GM12878 (cell line): ENCODE data around the gene NPDC1. TPM values are rescaled to one million over a fixed set of nuclear protein-coding genes. Genes with fewer than 3 reads are reported as not detected.

Experiments
- ATAC-seq: fragments of 200-7000 bp; cut with Tn5 transposase; 3 replicates; pipeline ENCODE4 v1.9.1; 2020; ENCODE audit warnings: mild to moderate bottlenecking, moderate library complexity
- BruUV-seq: library from RNA; stranded (reverse); fragments of 400-500 nt; replicated peaks from 2 replicates; lab custom pipeline; 2021; lab: Mats Ljungman, UMichigan
- CTCF ChIA-PET: fragments of 300-600 bp; sonication (Branson Sonifier 250); formaldehyde crosslinking; extraction: SDS; loops from one replicate; lab custom pipeline; 2021; ENCODE audit warnings: inconsistent platforms; lab: Yijun Ruan, JAX
- POLR2A ChIA-PET: fragments of 350-600 bp; formaldehyde crosslinking; extraction: SDS; loops from one replicate; lab custom pipeline; 2021; ENCODE audit warnings: inconsistent platforms; lab: Charles Lee
- RAD21 ChIA-PET: fragments of 300-600 bp; sonication (Branson Sonifier 250); formaldehyde crosslinking; loops from one replicate; lab custom pipeline; 2023; ENCODE audit warnings: antibody characterized with exemption; ENCODE audit not compliant: unreplicated experiment; lab: Charles Lee
- SMC1A ChIA-PET: fragments of 300-600 bp; sonication (Branson Sonifier 250); formaldehyde crosslinking; loops from one replicate; lab custom pipeline; 2023; ENCODE audit not compliant: unreplicated experiment, uncharacterized antibody; lab: Charles Lee
- DNase-seq: peaks from one replicate; pipeline ENCODE4 v3.0.0-alpha.2; 2011; ENCODE audit warnings: low read depth, low spot score
- FAIRE-seq: peaks from 3 replicates; lab custom pipeline; 2011; peaks lifted over from hg19 to GRCh38; lab: Jason Lieb, UNC
- H2AFZ ChIP-seq: 2 replicates; pipeline ENCODE4 v1.6.0; 2011; ENCODE audit warnings: low read depth, low read length, control low read depth; ENCODE audit not compliant: control insufficient read depth
- H3K27ac ChIP-seq: 2 replicates; pipeline ENCODE4 v1.5.1; 2011; ENCODE audit warnings: control low read depth; ENCODE audit not compliant: control insufficient read depth, insufficient read depth
- H3K27me3 ChIP-seq, 2 experiments: replicated peaks in 1 of 2; 2 replicates each; pipeline versions ENCODE4 v1.6.0 to v1.6.1; 2011; ENCODE audit warnings: low read length in 1 of 2; ENCODE audit not compliant: control insufficient read depth in 2 of 2, insufficient read depth in 2 of 2
- H3K36me3 ChIP-seq, 2 experiments: 2 replicates each; pipeline ENCODE4 v1.5.1; 2011; ENCODE audit warnings: low read length in 1 of 2; ENCODE audit not compliant: control insufficient read depth in 2 of 2, insufficient read depth in 2 of 2
- H3K4me1 ChIP-seq: 2 replicates; pipeline ENCODE4 v1.6.1; 2011; ENCODE audit warnings: mild to moderate bottlenecking, low read length, moderate library complexity, mixed read lengths; ENCODE audit not compliant: control insufficient read depth, insufficient read depth
- H3K4me2 ChIP-seq: 2 replicates; pipeline ENCODE4 v1.6.0; 2011; ENCODE audit warnings: control low read depth; ENCODE audit not compliant: control insufficient read depth, insufficient read depth
- H3K4me3 ChIP-seq: fragments of 200-600 bp; sonication (generic); 2 replicates; pipeline ENCODE4 v1.5.1; 2016
- H3K79me2 ChIP-seq: 2 replicates; pipeline ENCODE4 v1.6.0; 2011; ENCODE audit warnings: low read length; ENCODE audit not compliant: control insufficient read depth, insufficient read depth
- H3K9ac ChIP-seq: 2 replicates; pipeline ENCODE4 v1.8.0; 2011; ENCODE audit warnings: low read length, control low read depth, mixed read lengths; ENCODE audit not compliant: control insufficient read depth, insufficient read depth
- H3K9me3 ChIP-seq: replicated peaks from 3 replicates; pipeline ENCODE4 v1.5.1; 2011; ENCODE audit warnings: mild to moderate bottlenecking, low read length; ENCODE audit not compliant: control insufficient read depth, insufficient read depth
- H4K20me1 ChIP-seq: 2 replicates; pipeline ENCODE4 v1.6.0; 2011; ENCODE audit not compliant: control insufficient read depth, insufficient read depth
- BHLHE40 ChIP-seq, 2 experiments: fragments of 450-650 bp in 1 of 2; IDR thresholded peaks; 2 replicates each; pipeline ENCODE4 v1.6.1; 2011 to 2017; ENCODE audit warnings: low read depth in 2 of 2, borderline replicate concordance in 1 of 2, improper control_type of control experiment in 1 of 2, low read length in 1 of 2, mild to moderate bottlenecking in 1 of 2
- CEBPB ChIP-seq, 2 experiments: fragments of 150-350 bp in 1 of 2; IDR thresholded peaks; 2 replicates each; pipeline ENCODE4 v1.6.1; 2012 to 2014; ENCODE audit warnings: low read depth in 2 of 2, low read length in 2 of 2, borderline replicate concordance in 1 of 2, inconsistent platforms in 1 of 2
- CHD1 ChIP-seq: IDR thresholded peaks from 2 replicates; pipeline ENCODE4 v1.6.1; 2012; ENCODE audit warnings: low read depth, low read length, improper control_type of control experiment
- CHD2 ChIP-seq: IDR thresholded peaks from 2 replicates; pipeline ENCODE4 v1.6.1; 2011; ENCODE audit warnings: low read depth, low read length, improper control_type of control experiment, borderline replicate concordance
- MYC ChIP-seq: IDR thresholded peaks from 2 replicates; pipeline ENCODE4 v1.6.1; 2011; ENCODE audit warnings: mild to moderate bottlenecking, low read length, moderate library complexity, inconsistent platforms; ENCODE audit not compliant: insufficient read depth, insufficient replicate concordance, insufficient read length, severe bottlenecking
- RFX5 ChIP-seq: IDR thresholded peaks from 2 replicates; pipeline ENCODE4 v1.6.1; 2011; ENCODE audit warnings: low read depth, low read length, improper control_type of control experiment
- SREBF1 ChIP-seq: IDR thresholded peaks from 2 replicates; pipeline ENCODE4 v1.6.1; 2012; ENCODE audit warnings: mild to moderate bottlenecking, low read length
- WGBS: methylation state at CpG from one replicate; pipeline ENCODE4 v1.1.6; 2016; ENCODE audit warnings: low lambda C conversion rate; ENCODE audit not compliant: insufficient replicate concordance, insufficient coverage; ENCODE audit errors: missing lambda C conversion rate; 5-methylcytosine and 5-hydroxymethylcytosine counted together
- in situ Hi-C: fragments of 300-500 bp; cut with MboI; formaldehyde crosslinking; loops from 9 replicates; pipeline ENCODE4 v1.14.3; 2018; ENCODE audit warnings: mixed read lengths
- intact Hi-C: fragments of 100-400 bp; cut with micrococcal nuclease; formaldehyde crosslinking; loops from one replicate; pipeline ENCODE4 v1.14.2; 2022; ENCODE audit not compliant: unreplicated experiment
- polyA plus RNA-seq, 11 experiments: library from polyadenylated mRNA; depleted of rRNA in 4 of 11; unstranded in 6 of 11; stranded (reverse) in 5 of 11; fragments of >200 nt; fragmentation: Nextera tagmentation in 4 of 11; fragmentation: Illumina TruSeq in 1 of 11; extraction: Ambion mirVana in 4 of 11; extraction: Trizol in 1 of 11; gene quantifications; 1 replicate in 1 of 11; 2 replicates in 10 of 11; pipeline versions ENCODE4 v1.2.1 to v1.2.3, GENCODE V29; 2011 to 2016; ENCODE audit warnings: inconsistent platforms in 2 of 11, missing spikeins in 2 of 11, low read depth in 1 of 11
- total RNA-seq, 4 experiments: library from RNA; depleted of rRNA in 3 of 4; stranded (reverse); fragments of >200 nt in 3 of 4; fragmentation: Illumina TruSeq in 1 of 4; extraction: Trizol in 1 of 4; gene quantifications; 2 replicates each; pipeline versions ENCODE4 v1.2.1 to v1.2.3, GENCODE V29; 2013 to 2021
- TF ChIP-seq, protein P1 (sequence below): fragments of 450-650 bp; IDR thresholded peaks from 2 replicates; pipeline ENCODE4 v1.6.1; 2017; ENCODE audit warnings: antibody characterized with exemption, mild to moderate bottlenecking, moderate library complexity

Gene NPDC1
- total and polyA plus RNA-seq, 10 of the 15 experiments (the other 5 are each of a cell fraction or from before 2014, with no cell fraction given) = 0.04 to 1.7 (median 0.77) TPM; not detected in 2

DNA sequence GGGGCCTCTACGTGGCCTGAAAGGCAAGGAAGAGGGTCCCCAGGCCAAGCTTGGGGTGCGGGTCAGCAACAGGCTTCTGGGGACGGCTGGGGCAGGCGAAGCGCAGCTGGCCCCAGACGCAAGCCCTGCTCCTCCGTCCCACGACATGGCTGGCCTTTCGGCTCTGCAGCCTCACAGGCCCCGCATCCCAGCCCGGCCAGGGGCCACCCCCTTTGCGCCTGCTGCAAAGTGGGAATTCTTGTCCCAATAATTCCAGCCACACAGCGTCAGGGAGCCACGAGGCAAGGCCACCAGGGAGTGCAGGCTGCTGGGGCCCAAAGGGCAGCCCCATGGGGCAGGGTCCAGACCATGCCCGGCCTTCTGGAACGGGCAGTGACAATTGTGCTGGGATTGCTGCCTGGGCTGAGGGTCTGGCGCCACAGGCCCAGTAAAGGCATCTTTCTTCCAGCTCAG is 9.0 kb upstream of the NPDC1 start:
- Histone ChIP-seq H3K9ac (no peak overlapping the region), H3K36me3 (no peaks in the 10 kb centered on the region), H3K27ac (no peak overlapping the region), H3K9me3 (no peaks in the 10 kb centered on the region), H3K4me1 (no peaks in the 10 kb centered on the region), H3K79me2 (no peaks in the 10 kb centered on the region), H3K4me3 (no peak overlapping the region), H3K27me3 (peaks cover 6 to 13% of the 10 kb centered on the region in 2 experiments; a peak in 3 of 4 replicates), H3K4me2 (no peak overlapping the region), H4K20me1 (no peaks in the 10 kb centered on the region), H2AFZ (no peak overlapping the region)
- DNase-seq (no peak), ATAC-seq (no peak), FAIRE-seq (no peak)
- ChIA-PET RAD21 (no interaction called here), POLR2A (no interaction called here), SMC1A (no interaction called here), CTCF (interaction anchor here (1.1 to 1.5 kb wide), 2 partner anchors 8 to 9 kb away, joined by 3 to 6 read pairs; no protein-coding TSS in a partner anchor)
- in situ Hi-C loops = no loop called here
- TF ChIP-seq RFX5 = no peak
- no peak for TF ChIP-seq SREBF1
- 76% methylated on average over 17 of the region's 17 CpGs for WGBS
- intact Hi-C loops = no loop called here
- BruUV-seq = no TSS peak

DNA sequence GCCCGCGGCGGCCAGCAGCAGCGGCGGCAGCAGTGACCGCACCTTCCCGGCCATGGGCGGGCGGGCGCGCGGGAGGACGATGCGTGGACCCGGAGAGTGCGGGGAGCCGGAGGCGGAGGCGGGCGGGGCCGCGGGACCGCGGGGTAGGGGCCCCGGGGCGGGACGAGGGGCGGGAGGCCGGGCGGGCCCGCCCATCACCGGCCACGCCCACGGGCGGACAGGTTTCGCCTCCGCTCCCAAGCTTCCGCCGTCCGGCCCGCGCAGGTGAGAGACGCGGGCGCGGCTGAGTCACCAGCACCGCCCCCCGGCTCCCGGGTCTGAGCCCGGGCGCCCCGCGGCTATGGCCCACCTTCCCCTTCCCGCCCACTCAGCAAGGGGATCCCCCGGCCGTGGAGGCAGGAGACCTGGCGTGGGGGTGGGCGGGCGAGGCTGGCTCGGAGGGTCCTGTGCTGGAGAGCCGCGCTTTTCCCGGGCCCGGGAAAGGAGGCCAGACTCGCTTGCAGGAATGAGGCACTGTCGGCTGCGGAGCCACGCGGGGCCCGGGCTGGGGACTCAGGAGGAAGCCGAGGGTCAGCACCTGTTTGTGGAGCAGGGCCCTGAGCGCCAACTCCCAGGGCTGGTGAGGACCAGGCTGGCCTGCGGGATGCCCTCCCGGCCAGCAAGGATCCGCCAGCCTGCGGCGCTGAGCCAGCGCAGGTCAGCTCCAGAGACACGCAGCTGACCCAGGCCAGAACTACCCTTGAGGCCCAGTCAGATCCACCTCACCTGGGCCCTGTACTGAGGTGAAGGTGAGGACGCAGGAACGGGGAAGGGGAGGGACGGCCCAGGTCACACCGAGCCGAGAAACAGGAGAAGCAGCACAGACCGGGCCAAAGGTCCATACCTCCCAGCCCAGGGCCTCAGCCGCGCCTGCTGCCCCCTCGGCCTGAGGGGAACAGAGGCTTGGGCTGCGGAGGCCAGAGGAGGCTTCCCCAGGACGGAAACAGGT is 8.3 kb upstream of the NPDC1 start, which contains the start of gene ENTPD2:
TSS of gene ENTPD2 (minus strand) at position 118 of the 988 bp plus-strand sequence. CDS start at position 54, 64 bp downstream.
- WGBS = 52% methylated on average over 40 of the region's 90 CpGs
- no peak within 1 kb of the TSS for H2AFZ ChIP-seq
- intact Hi-C loops = no loop called here
- no peaks in the 10 kb centered on the region for H3K79me2 ChIP-seq
- CTCF ChIA-PET = no interaction called here
- SMC1A ChIA-PET = no interaction called here
- peak within 1 kb of the TSS; percentile 13; the same call in 1 of the 2 replicates for H3K4me2 ChIP-seq
- no peak for DNase-seq
- H3K27me3 ChIP-seq = peaks cover 10 to 16% of the 10 kb centered on the region in 2 experiments; a peak in 3 of 4 replicates
- no peak within 1 kb of the TSS for H3K4me3 ChIP-seq
- no peaks in the 10 kb centered on the region for H4K20me1 ChIP-seq
- no peak within 1 kb of the TSS for H3K27ac ChIP-seq
- H3K9ac ChIP-seq = no peak within 1 kb of the TSS
- TF ChIP-seq CHD2 = no peak
- TF ChIP-seq CEBPB (IDR thresholded peaks at IDR 0.05; ENCODE audit: borderline replicate concordance in 1 of 2, low read depth in 2 of 2, low read length in 2 of 2) = no peak
- no peak for TF ChIP-seq CHD1
- no peak for TF ChIP-seq MYC
- TF ChIP-seq, protein P1, sequence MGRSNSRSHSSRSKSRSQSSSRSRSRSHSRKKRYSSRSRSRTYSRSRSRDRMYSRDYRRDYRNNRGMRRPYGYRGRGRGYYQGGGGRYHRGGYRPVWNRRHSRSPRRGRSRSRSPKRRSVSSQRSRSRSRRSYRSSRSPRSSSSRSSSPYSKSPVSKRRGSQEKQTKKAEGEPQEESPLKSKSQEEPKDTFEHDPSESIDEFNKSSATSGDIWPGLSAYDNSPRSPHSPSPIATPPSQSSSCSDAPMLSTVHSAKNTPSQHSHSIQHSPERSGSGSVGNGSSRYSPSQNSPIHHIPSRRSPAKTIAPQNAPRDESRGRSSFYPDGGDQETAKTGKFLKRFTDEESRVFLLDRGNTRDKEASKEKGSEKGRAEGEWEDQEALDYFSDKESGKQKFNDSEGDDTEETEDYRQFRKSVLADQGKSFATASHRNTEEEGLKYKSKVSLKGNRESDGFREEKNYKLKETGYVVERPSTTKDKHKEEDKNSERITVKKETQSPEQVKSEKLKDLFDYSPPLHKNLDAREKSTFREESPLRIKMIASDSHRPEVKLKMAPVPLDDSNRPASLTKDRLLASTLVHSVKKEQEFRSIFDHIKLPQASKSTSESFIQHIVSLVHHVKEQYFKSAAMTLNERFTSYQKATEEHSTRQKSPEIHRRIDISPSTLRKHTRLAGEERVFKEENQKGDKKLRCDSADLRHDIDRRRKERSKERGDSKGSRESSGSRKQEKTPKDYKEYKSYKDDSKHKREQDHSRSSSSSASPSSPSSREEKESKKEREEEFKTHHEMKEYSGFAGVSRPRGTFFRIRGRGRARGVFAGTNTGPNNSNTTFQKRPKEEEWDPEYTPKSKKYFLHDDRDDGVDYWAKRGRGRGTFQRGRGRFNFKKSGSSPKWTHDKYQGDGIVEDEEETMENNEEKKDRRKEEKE = no peak
- TF ChIP-seq BHLHE40 (IDR thresholded peaks at IDR 0.05; ENCODE audit: borderline replicate concordance in 1 of 2, low read depth in 2 of 2, low read length in 1 of 2) = peak in 1 of 2 experiments; percentile 9; a peak in 1 of 4 replicates
- TF ChIP-seq, all 136 proteins: peak for 1
- Histone ChIP-seq H3K4me1 (no peaks in the 10 kb centered on the region), H3K9me3 (no peaks in the 10 kb centered on the region), H3K36me3 (no peaks in the 10 kb centered on the region)
- ChIA-PET RAD21 (no interaction called here), POLR2A (no interaction called here)
- FAIRE-seq (no peak), ATAC-seq (peak; percentile 45; the same call in 2 of the 3 replicates)
- in situ Hi-C loops = no loop called here
- no TSS peak for BruUV-seq
